ENCODE measurements around the gene HDC. TPM values are rescaled to one million over a fixed set of nuclear protein-coding genes. Genes with fewer than 3 reads are reported as not detected.

HDC gene
- total and polyA plus RNA-seq, 2 donors (not counting 3 experiments of a cell fraction or from before 2014, with no cell fraction given), result not detected

GRCh38 chr15:50192164-50192563 lies 73.4 kb downstream of the HDC start:
- BruUV-seq (replicated peaks), result no TSS peak
- CTCF ChIA-PET, result no interaction called here
- no peaks in the 10 kb centered on the region for H3K9me3 ChIP-seq (replicated peaks; ENCODE audit: control insufficient read depth, insufficient read depth, low read length)
- H2AFZ ChIP-seq (ENCODE audit: low read depth, low read length), result no peak overlapping the region
- H3K4me3 ChIP-seq (replicated peaks in 1 of 3; ENCODE audit: insufficient read depth in 1 of 3, low read depth in 1 of 3, low read length in 3 of 3), result no peak overlapping the region
- H3K4me1 ChIP-seq (ENCODE audit: control insufficient read depth, extremely low read depth, insufficient read depth, low read length), result no peaks in the 10 kb centered on the region
- H3K36me3 ChIP-seq (ENCODE audit: control insufficient read depth in 2 of 2, extremely low read depth in 1 of 2, insufficient read depth in 2 of 2, low read length in 2 of 2), result no peaks in the 10 kb centered on the region
- DNase-seq (ENCODE audit: low read depth, low spot score), result no peak
- peaks cover 2 to 5% of the 10 kb centered on the region in 2 experiments for H3K27me3 ChIP-seq (ENCODE audit: control insufficient read depth in 2 of 2, insufficient read depth in 2 of 2, low read length in 2 of 2)
- no peak overlapping the region for H3K27ac ChIP-seq (ENCODE audit: insufficient read depth, low read depth, low read length)
- H3K79me2 ChIP-seq (ENCODE audit: control insufficient read depth, insufficient read depth, low read length), result no peaks in the 10 kb centered on the region
- no peaks in the 10 kb centered on the region for H4K20me1 ChIP-seq (replicated peaks; ENCODE audit: control insufficient read depth, extremely low read depth, insufficient read depth, low read length)
- no peak overlapping the region for H3K4me2 ChIP-seq (ENCODE audit: insufficient read depth, low read length)
- no peak for FAIRE-seq
- H3K9ac ChIP-seq (replicated peaks; ENCODE audit: extremely low read depth, insufficient read depth, low read length), result no peak overlapping the region
- TF ChIP-seq POLR2A (IDR thresholded peaks at IDR 0.05; ENCODE audit: low read depth, low read length) (no peak), EZH2 (IDR thresholded peaks at IDR 0.05; ENCODE audit: borderline replicate concordance, low read depth, low read length, severe bottlenecking) (no peak), POLR2AphosphoS5 (IDR thresholded peaks at IDR 0.05; ENCODE audit: insufficient read depth, low read depth, low read length) (no peak), GATA2 (IDR thresholded peaks at IDR 0.05; ENCODE audit: insufficient read depth, insufficient read length, low read depth, low read length) (no peak), FOS (IDR thresholded peaks at IDR 0.05; ENCODE audit: borderline replicate concordance, insufficient read depth, low read length) (no peak), JUN (IDR thresholded peaks at IDR 0.05; ENCODE audit: borderline replicate concordance, insufficient read depth, insufficient read length, low read depth) (no peak)
- TF ChIP-seq, protein P1, sequence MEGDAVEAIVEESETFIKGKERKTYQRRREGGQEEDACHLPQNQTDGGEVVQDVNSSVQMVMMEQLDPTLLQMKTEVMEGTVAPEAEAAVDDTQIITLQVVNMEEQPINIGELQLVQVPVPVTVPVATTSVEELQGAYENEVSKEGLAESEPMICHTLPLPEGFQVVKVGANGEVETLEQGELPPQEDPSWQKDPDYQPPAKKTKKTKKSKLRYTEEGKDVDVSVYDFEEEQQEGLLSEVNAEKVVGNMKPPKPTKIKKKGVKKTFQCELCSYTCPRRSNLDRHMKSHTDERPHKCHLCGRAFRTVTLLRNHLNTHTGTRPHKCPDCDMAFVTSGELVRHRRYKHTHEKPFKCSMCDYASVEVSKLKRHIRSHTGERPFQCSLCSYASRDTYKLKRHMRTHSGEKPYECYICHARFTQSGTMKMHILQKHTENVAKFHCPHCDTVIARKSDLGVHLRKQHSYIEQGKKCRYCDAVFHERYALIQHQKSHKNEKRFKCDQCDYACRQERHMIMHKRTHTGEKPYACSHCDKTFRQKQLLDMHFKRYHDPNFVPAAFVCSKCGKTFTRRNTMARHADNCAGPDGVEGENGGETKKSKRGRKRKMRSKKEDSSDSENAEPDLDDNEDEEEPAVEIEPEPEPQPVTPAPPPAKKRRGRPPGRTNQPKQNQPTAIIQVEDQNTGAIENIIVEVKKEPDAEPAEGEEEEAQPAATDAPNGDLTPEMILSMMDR (IDR thresholded peaks at IDR 0.05; ENCODE audit: extremely low read depth in 1 of 2, insufficient read depth in 1 of 2, low read depth in 1 of 2, low read length in 2 of 2), result no peak
- TF ChIP-seq, protein P2, sequence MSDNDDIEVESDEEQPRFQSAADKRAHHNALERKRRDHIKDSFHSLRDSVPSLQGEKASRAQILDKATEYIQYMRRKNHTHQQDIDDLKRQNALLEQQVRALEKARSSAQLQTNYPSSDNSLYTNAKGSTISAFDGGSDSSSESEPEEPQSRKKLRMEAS (IDR thresholded peaks at IDR 0.05; ENCODE audit: insufficient read depth, insufficient read length), result no peak
- POLR2A ChIA-PET, result no interaction called here
- dilution Hi-C loops (cut with MboI; ENCODE audit: extremely low pct_ligation_motif_present, low sequenced_read_pairs), result no loop called here
- intact Hi-C loops (cut with micrococcal nuclease), result loop anchor here (5.0 kb wide), 1 partner anchor 50 kb away; no protein-coding TSS in a partner anchor
- no peaks in the 10 kb centered on the region for H3K9me1 ChIP-seq (replicated peaks; ENCODE audit: control insufficient read depth, extremely low read depth, insufficient read depth, low read length)

Small RNA genes within 50 kb of the gene (small RNA-seq; reads per million reads assigned to genes)
- not detected for gene RF00019 (ENCODE audit: insufficient read depth, insufficient read length, low read depth, low replicate concordance)

Other genes starting within 250 kb of the HDC start
- gene ATP8B4, start 146.5 kb downstream of the HDC start, total RNA-seq, result not detected in 2 replicates
- gene ATP8B4, start 146.5 kb downstream of the HDC start, polyA plus RNA-seq, result 0.08 TPM in 1 of 2 replicates, not detected in the other
- not detected in 2 replicates for gene SLC27A2, start 83.5 kb downstream of the HDC start, total RNA-seq
- gene SLC27A2, start 83.5 kb downstream of the HDC start, polyA plus RNA-seq, result not detected in 2 replicates
- 57.8 and 59.7 TPM in 2 replicates for gene GABPB1, start 89.5 kb upstream of the HDC start, total RNA-seq
- gene GABPB1, start 89.5 kb upstream of the HDC start, polyA plus RNA-seq, result 39.7 and 42.3 TPM in 2 replicates
- 44.8 and 47.0 TPM in 2 replicates for gene USP8, start 158.7 kb upstream of the HDC start, total RNA-seq
- gene USP8, start 158.7 kb upstream of the HDC start, polyA plus RNA-seq, result 14.0 and 19.0 TPM in 2 replicates